ENCODE measurements around the gene ZNF501. TPM values are rescaled to one million over a fixed set of nuclear protein-coding genes. Genes with fewer than 3 reads are reported as not detected.

The ZNF501 gene
- 7.1 and 8.1 TPM in 2 replicates for total RNA-seq

DNA sequence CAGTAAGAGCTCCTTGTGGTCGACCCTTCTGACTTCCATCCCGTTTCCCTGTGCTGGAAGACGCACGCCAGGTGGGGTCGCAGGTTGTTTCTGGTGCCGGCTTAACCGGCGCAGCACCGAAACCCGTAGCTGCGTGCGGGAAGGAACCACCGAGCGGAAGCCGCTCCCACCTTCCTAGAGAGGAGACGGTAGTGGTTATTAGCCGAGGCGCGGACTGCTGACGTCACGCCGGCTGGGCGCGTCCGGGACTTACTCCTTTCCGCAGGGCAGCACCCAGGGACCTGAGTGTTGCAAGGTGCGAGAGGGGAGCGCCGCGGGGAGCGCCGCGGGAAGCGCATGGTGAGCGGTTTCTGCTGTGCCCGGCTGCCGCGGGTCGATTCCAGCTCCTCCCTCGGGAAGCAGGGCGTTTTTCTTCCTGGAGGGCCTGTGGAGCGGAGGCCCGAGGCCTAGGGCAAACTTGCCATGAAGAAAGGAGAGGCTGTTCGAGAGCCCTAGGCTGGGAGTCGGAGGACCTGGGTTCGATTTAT is at the start of gene ZNF501:
TSS of gene ZNF501 (plus strand) at position 252 of the 527 bp plus-strand sequence. CDS start 4,787 bp downstream, outside the sequence.

GRCh38 chr3:44712455-44713075 is 16.9 kb upstream of the ZNF501 start, which contains the start of gene ZNF502:
Gene ZNF502, plus strand, starts transcription at chr3:44712660. Its CDS starts 7,602 bp downstream, at chr3:44720262.

DNA sequence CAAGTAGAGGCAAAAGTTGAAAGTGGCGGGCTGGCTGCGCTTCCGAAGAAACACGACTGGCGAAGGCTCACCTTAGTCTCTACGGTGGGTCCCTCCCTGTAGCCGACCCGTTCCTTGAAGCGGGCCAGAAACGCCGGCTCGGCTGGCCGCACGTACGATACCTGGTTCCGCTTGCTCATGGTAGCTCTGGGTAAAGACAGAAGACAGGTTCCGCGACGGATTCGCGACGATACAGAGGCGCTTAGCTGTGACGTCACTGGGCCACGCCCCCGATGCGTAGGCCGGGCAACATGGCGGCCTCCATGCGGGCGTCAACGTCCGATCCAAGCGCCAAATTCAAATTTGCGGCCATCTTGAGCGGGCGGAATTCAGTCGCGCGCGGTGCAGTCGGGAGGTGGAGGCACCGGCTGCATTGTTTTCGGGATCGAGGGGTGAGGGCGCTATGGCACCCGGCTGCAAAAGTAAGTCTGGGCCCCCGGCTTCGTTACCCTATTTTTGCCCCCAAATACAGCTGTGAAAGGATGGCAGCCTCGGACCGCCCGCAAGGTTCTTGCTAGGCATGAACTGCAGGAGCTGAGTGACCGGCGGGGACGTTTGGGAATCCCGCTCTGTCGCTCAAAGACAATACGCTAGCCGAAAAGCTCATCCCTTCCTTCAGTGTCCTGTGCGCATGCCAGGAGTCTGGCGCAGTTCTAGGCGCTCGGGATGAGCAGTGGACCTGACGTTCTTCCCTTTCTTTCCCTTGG is 32.2 kb downstream of the ZNF501 start, which contains the start of the genes KIAA1143 and KIF15:
TSS of gene KIAA1143 (minus strand) at position 196 of the 746 bp plus-strand sequence. CDS start at position 179, 17 bp downstream.
TSS of gene KIF15 (plus strand) at position 371 of the 746 bp plus-strand sequence. CDS start at position 443, 72 bp downstream.

Other genes starting within 250 kb of the ZNF501 start
- 5.5 and 7.4 TPM in 2 replicates for gene ZKSCAN7, start 174.4 kb upstream of the ZNF501 start, total RNA-seq
- 0.55 and 1.7 TPM in 2 replicates for gene ZNF660, start 144.7 kb upstream of the ZNF501 start, total RNA-seq
- gene ZNF197, start 104.6 kb upstream of the ZNF501 start, total RNA-seq = 18.3 and 18.9 TPM in 2 replicates
- 9.0 and 14.4 TPM in 2 replicates for gene ZNF35, start 80.9 kb upstream of the ZNF501 start, total RNA-seq
- 4.7 and 5.8 TPM in 2 replicates for gene ZNF502, start 17.0 kb upstream of the ZNF501 start, total RNA-seq
- gene KIAA1143, start 32.0 kb downstream of the ZNF501 start, total RNA-seq = 17.4 and 19.5 TPM in 2 replicates
- 7.4 and 27.2 TPM in 2 replicates for gene KIF15, start 32.2 kb downstream of the ZNF501 start, total RNA-seq
- gene TMEM42, start 132.3 kb downstream of the ZNF501 start, total RNA-seq = 11.8 and 23.1 TPM in 2 replicates
- gene TGM4, start 145.0 kb downstream of the ZNF501 start, total RNA-seq = not detected in 2 replicates
- gene ZDHHC3, start 246.5 kb downstream of the ZNF501 start, total RNA-seq = 30.6 and 32.3 TPM in 2 replicates
- gene EXOSC7, start 246.6 kb downstream of the ZNF501 start, total RNA-seq = 62.6 and 73.3 TPM in 2 replicates

Data from uterine smooth muscle cell (primary cell).